OCI-M1 (cell line): ENCODE results near the gene IDI1.
"Not testable (repeated sequence)": the region's sequence is repeated elsewhere in the genome, so short reads cannot be mapped to it uniquely, and the experiment has no call there.

Experiments
- DNase-seq: peaks from one replicate; lab custom pipeline; 2025; lab: John Stamatoyannopoulos, UW

The IDI1 gene

GRCh38 chr10:1034758-1035157 is 14.2 kb downstream of the IDI1 start:
- DNase-seq: no peak

DNA sequence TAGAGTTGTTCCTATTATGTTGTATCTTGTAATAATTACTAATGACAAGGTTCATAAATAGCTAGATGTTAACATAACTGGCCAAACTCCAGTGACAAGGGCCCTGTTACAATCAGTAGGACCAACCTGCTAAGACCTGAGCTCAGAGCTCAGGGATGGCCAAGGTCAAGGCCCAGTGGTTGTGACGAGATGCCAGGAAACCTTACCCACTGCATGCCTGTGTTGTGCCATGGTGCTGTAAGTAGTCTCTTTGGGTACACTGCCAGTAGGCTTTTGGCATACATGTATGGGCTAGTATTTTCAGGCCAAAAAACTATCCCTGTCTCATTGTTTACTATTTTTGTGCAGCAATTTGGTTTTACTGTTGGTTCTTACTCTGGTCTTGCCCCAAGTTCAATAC is 15.3 kb downstream of the IDI1 start:
- no peak for DNase-seq

- no peak for DNase-seq
These were observed 19.1 kb downstream of the IDI1 start for GRCh38 chr10:1029838-1030237.

- no peak for DNase-seq
These were observed 22.3 kb downstream of the IDI1 start for GRCh38 chr10:1026578-1026977.

DNA sequence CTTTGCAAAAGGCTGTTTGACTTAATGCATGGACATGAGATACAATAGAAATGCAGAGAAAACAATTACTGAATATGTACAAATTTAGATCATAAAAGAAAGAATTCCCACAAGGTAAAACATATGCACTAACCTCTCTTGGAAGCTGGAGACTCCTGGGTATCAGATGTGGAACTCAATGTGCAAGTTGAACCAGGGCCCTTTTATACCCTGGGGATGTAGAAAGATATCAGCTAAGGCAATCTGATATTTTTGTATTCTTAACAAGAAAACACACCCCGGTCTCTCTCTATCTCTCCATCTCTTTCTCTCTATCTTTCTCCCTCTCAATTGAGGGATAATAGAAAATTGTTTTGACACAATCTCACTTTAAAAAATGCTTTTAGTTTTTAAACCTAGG is 23.2 kb downstream of the IDI1 start, which contains the start of gene IDI2:
TSS of gene IDI2 (minus strand) at position 177 of the 400 bp plus-strand sequence. CDS start 1,136 bp downstream, outside the sequence.
- DNase-seq: no peak

- no peak for DNase-seq
These were observed 24.8 kb downstream of the IDI1 start for GRCh38 chr10:1024103-1024502.

DNA sequence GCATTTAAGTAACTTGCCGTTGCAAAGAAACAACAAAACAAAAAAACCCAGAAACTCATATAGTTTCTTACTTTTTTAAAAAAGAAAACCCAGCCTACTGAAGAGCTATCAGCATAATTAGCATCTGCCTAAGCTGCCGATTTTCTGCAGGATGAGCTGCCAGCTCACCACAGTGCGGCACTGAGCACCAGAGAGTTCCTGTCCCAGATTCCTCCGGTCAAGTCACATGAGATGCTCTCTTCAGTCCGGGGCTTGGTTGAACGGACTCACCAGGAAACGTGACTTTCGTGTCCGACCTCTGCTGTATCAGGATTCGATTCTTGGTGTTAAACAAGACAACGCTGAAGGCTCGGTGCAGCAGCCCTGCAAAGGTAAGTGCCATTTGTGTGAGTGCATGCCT is 26.5 kb downstream of the IDI1 start:
- DNase-seq: no peak

DNA sequence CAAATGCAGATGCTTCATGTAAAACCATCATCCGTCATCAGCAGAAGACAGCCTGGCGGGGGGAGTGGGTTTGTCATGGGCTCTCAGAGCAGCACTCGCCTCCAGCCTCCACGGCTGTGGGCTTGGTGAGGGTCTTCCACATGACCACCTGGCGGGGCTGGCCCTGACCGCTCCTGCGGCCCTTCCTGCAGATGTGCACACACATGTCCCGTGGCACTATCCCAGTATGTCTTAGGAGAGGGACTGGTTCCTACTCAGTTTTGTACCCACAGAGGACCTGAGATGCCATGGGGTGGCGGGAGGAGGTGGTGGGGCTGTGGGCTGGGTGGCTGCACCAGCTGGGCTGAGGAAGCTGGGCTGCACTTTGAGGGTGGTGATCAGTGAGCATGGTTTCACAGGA is 28.0 kb downstream of the IDI1 start:
- DNase-seq: no peak

- DNase-seq: no peak
These were observed 28.5 kb downstream of the IDI1 start for GRCh38 chr10:1020460-1020859.

DNA sequence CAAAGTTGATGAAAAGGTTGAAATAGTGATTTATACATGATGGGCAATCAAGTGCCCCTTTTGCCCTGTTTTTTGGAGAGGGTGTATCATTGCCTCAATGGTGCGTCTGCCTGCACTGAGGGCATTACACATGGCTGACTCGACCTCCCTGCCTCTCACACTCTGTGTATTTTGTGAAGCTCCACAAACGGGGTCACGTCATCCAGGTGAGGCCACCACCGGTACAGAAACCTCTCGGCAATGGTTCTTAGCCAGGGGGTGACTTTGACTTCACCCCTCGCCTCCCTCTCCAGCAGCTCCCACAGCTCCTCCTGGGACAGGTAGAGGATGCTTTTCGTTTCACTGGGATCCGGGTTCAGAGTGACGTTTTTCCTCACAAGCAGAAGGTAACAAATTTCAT is 29.6 kb downstream of the IDI1 start:
- no peak for DNase-seq

DNA sequence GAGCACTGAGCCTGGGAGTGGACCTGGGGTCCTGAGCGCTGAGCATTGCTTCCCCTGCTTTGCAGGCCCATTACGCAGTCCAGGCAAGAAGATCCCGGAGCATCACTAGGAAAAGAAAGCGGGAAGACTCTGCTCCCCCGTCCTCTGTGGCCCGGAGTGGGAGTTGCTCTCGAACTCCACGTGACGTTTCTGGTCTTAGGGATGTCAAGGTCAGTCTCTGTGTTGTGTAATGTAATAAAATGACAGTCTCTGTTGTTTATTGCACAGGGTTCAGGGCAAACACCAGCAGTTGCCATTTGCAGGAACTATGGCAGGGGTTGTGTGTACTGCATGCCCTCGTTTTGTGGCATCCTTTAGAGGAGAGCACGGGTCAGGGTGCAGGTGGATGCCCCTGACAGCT is 33.2 kb downstream of the IDI1 start:
- no peak for DNase-seq

GRCh38 chr10:1011696-1012095 is 37.2 kb downstream of the IDI1 start:
- no peak for DNase-seq

GRCh38 chr10:1010703-1011102 is 38.2 kb downstream of the IDI1 start:
- DNase-seq: no peak

GRCh38 chr10:1009947-1010346 is 39.0 kb downstream of the IDI1 start:
- not testable (repeated sequence) for DNase-seq

GRCh38 chr10:1009071-1009494 is 39.8 kb downstream of the IDI1 start:
- no peak for DNase-seq

DNA sequence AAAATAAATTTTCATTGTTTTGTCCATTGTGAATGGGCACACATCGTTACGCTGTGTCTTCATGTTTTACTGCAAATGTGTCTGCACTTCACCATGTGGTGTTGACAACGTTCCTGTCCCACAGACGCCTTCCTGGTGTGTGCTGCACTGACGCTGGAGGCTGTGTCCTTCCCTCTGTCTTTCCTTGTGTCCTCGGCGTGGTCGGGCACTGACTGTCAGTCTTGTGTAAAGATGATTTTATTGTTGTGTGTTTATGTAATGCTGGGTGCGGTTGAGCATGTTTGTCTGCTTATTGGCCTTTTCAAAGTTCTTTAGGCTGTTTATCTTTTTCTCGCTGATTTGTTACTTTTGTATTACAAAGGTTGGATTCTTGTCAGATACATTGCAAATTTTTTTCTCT is 41.3 kb downstream of the IDI1 start:
- no peak for DNase-seq

DNA sequence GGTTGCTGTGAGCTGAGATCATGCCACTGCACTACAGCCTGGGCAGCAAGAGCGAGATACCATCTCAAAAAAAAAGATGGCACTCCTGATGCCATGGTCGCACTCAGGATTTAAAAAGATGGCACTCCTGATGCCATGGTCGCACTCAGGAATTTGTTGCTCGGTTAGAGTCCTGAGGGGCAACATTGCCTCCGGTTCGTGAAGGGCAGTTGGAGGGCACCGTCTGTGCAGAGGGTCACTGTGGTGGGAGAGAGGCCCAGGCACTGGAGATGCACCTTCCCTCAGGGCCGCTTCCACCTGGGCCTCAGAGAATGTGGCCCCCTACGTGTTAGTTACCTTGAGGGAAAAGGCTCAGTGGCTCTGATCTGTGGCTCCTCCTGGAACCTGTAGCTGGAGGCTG is 42.3 kb downstream of the IDI1 start:
- DNase-seq: no peak

DNA sequence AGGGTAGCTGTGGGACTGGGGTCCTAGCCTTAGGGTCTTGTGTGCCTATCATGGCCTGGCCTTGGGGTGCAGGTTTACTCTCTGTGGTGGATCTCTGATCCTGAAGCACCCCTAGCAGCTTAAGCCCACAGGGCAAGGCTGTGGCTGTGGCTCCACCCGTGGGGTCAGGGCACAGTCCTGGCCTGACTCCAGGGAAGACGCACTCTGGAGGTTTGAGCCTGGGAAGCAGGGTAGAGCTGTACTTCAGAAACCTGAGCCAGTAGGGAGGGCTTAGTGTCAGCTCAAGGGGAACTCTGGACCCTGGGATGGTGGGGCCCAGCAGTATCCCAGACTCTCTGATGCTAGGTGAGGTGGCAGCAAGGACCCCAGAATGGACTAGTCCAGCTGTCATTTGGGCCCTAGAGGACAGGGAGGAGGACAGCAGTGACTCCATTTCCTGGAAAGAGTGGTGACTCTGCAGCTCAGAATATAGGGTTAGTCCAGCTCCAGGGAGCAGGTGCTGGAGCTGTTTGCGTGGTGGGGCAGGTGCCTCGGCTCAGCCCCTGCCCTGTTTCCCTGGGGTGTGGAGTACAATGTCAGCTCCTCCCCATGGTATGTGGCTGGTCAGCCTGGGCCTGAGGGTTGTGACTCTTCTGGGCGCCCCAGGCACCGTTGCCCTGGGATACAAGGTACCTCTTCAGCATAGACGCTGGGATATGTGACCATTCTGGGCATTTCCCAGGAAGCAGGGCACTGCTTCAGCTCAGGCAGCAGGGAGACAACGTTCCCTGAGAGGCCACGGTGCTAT is 44.8 kb downstream of the IDI1 start:
- DNase-seq: no peak

DNA sequence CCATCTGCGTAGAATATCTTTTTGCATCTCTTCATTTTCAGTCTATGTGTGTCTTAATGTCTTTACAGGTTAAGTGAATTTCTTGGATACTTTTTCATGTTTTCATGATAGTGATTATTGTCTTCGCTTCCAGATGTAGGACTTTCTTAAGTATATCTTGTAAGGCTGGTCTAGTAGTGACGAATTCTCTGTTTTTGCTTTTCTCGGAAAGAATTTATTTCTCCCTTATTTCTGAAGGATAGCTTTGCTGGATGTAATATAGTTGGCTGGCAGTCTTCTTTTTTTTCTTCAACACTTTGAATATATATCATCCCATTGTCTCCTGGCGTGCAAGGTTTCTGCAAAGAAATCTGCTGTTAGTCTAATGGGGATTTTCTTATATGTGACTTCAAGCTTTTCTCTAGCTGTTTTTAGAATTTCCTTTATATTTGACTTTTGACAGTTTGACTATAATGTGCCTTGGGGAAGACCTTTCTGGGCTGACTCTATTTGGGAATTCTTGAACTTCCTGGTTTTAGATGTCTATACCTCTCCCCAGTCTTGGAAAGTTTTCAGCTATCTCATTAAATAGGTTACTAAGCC is 46.4 kb downstream of the IDI1 start:
- no peak for DNase-seq

DNA sequence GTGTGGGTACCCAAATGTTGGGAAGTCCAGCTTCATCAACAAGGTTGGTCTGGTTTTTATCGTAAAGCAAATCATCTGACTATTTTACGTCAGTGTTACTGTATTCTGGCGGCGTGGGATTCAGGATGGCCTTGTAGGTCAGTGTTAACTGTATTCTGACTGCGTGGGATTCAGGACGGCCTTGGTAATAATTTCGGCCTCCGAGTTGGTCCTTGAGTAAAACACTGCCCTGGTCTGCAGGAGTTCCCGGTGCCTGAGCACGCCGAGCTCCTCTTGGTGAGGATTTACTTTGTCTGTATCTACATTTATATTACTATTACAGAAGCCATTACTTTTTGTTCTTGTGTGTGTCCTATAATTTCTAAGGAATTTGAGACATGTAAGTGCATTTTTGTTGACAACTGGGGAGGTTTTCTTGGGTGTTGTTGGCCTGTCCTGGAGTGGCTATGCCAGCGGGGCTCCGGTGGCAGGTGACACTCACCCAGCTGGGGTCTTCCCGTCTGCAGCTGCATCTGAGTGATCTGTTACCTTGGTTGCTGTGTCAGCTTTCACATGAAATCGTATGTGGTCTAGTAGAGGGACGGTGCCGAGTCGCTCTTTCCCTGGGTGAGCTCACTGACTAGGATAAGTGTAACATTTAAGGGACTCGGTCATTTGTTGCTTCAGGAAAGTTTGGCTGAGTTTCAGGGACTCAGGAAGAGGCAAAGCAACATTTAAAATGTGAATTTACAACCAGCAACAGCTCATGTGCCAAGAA is 51.5 kb downstream of the IDI1 start:
- DNase-seq: no peak

DNA sequence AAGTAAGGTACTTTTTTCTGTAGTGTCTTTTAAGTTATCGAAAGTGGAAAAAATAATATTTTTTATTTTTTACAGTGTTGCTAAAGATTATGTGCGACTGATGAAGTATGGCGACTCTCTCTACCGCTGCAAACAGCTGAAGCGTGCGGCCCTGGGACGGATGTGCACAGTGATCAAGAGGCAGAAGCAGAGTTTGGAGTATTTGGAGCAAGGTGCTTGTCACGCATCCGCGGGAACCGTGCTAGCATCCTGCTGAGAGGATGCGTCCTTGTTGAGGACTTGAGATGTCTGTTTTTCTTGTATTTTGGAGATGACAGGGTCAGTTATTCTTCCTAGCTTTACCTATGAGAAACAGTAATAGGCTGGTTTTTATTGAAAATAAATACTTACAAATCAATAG is 52.9 kb downstream of the IDI1 start:
- no peak for DNase-seq

DNA sequence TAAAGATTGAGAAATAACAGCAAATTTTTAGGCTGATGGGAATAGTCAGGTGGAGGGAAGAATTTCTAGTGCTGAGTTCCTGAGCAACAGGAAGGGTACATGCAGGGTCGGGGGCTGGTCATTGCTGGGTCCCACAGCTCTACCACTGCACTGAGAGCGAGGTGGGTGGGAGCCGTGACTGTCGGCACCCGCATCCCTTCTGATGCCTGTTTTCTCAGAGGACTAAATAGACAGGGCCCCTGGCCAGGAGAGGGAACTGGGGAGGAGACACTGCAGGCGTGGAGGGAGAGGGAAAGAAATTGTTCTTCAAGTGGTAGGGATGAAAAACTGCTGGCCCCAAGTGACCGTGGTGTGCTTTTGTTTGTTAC is 53.4 kb downstream of the IDI1 start:
- DNase-seq: no peak
